ENCODE measurements around the gene MAP3K21. TPM values are rescaled to one million over a fixed set of nuclear protein-coding genes. Genes with fewer than 3 reads are reported as not detected.

Gene MAP3K21
- 8.1 TPM for total RNA-seq

GRCh38 chr1:233327651-233328141 lies at the start of gene MAP3K21:
TSS of gene MAP3K21 (plus strand) at chr1:233327724. CDS start at chr1:233328029, 305 bp downstream.

GRCh38 chr1:233295237-233295974 lies 32.1 kb upstream of the MAP3K21 start, which contains the start of gene PCNX2:
TSS of gene PCNX2 (minus strand) at chr1:233295725. CDS start at chr1:233295478, 247 bp downstream.

Other genes starting within 250 kb of the MAP3K21 start
- gene PCNX2, start 32.0 kb upstream of the MAP3K21 start, total RNA-seq: 255 TPM